GM23338 (cell line): ENCODE results near the gene PALLD. TPM values are rescaled to one million over a fixed set of nuclear protein-coding genes. Genes with fewer than 3 reads are reported as not detected.

Experiments used
- ATAC-seq: fragments of 200-7000 bp; cut with Tn5 transposase; 3 replicates; pipeline ENCODE4 v1.9.1; 2020
- DNase-seq: peaks from one replicate; pipeline ENCODE4 v3.0.0-alpha.2; 2015; ENCODE audit warnings: low spot score
- H2AFZ ChIP-seq: fragments of 200-600 bp; sonication (generic); 2 replicates; pipeline ENCODE4 v1.8.0; 2016; ENCODE audit warnings: antibody characterized with exemption, mild to moderate bottlenecking, moderate library complexity
- H3F3A ChIP-seq: fragments of 200-600 bp; sonication (generic); replicated peaks from 2 replicates; pipeline ENCODE4 v1.8.0; 2017; ENCODE audit warnings: antibody characterized with exemption, mixed run types, low read depth
- H3K27ac ChIP-seq: fragments of 200-600 bp; sonication (generic); 2 replicates; pipeline ENCODE4 v1.6.1; 2016; ENCODE audit warnings: low read depth
- H3K27me3 ChIP-seq: fragments of 200-600 bp; sonication (generic); 2 replicates; pipeline ENCODE4 v1.8.0; 2016; ENCODE audit warnings: mild to moderate bottlenecking, mixed run types, moderate library complexity; ENCODE audit not compliant: insufficient read depth
- H3K36me3 ChIP-seq: fragments of 200-600 bp; sonication (generic); 2 replicates; pipeline ENCODE4 v1.8.0; 2016; ENCODE audit warnings: mild to moderate bottlenecking; ENCODE audit not compliant: insufficient read depth
- H3K4me1 ChIP-seq: fragments of 200-600 bp; sonication (generic); 2 replicates; pipeline ENCODE4 v1.8.0; 2016; ENCODE audit warnings: mild to moderate bottlenecking, moderate library complexity; ENCODE audit not compliant: insufficient read depth
- H3K4me2 ChIP-seq: fragments of 200-600 bp; sonication (generic); 2 replicates; pipeline ENCODE4 v1.7.1; 2017; ENCODE audit warnings: mixed run types
- H3K4me3 ChIP-seq: fragments of 200-600 bp; sonication (generic); 2 replicates; pipeline ENCODE4 v1.6.1; 2016; ENCODE audit warnings: mixed run types
- H3K79me2 ChIP-seq: fragments of 200-600 bp; sonication (generic); replicated peaks from 2 replicates; pipeline ENCODE4 v1.8.0; 2017; ENCODE audit warnings: mild to moderate bottlenecking; ENCODE audit not compliant: insufficient read depth
- H3K9me2 ChIP-seq: fragments of 200-600 bp; sonication (generic); 2 replicates; pipeline ENCODE4 v1.8.0; 2017; ENCODE audit not compliant: insufficient read depth
- H4K20me1 ChIP-seq: fragments of 200-600 bp; sonication (generic); replicated peaks from 2 replicates; pipeline ENCODE4 v1.8.0; 2017; ENCODE audit warnings: mild to moderate bottlenecking; ENCODE audit not compliant: insufficient read depth
- H3K27ac Mint-ChIP-seq: 2 replicates; pipeline ENCODE4 v1.8.0; 2020; ENCODE audit warnings: inconsistent platforms, mild to moderate bottlenecking, moderate library complexity, mixed read lengths
- H3K27me3 Mint-ChIP-seq: 3 replicates; pipeline ENCODE4 v1.8.0; 2022; ENCODE audit warnings: low read depth, mild to moderate bottlenecking, moderate library complexity, mixed read lengths, inconsistent platforms; ENCODE audit not compliant: insufficient read depth, poor library complexity
- H3K36me3 Mint-ChIP-seq: 3 replicates; pipeline ENCODE4 v1.8.0; 2021; ENCODE audit warnings: low read depth, mild to moderate bottlenecking, inconsistent platforms, moderate library complexity, mixed read lengths
- H3K4me1 Mint-ChIP-seq: 3 replicates; pipeline ENCODE4 v1.8.0; 2020; ENCODE audit warnings: mild to moderate bottlenecking, inconsistent platforms, mixed read lengths
- H3K4me3 Mint-ChIP-seq: 3 replicates; pipeline ENCODE4 v1.8.0; 2021; ENCODE audit warnings: moderate library complexity, mild to moderate bottlenecking, inconsistent platforms, mixed read lengths
- H3K9me3 Mint-ChIP-seq: 3 replicates; pipeline ENCODE4 v1.8.0; 2020; ENCODE audit warnings: moderate library complexity, mild to moderate bottlenecking, inconsistent platforms, mixed read lengths
- CREB1 ChIP-seq: fragments of 250-450 bp; sonication (Bioruptor Pico); IDR thresholded peaks from 2 replicates; pipeline ENCODE4 v1.5.0; 2020; ENCODE audit warnings: low read depth, mild to moderate bottlenecking, moderate library complexity
- EZH2 ChIP-seq: fragments of 200-600 bp; sonication (generic); IDR thresholded peaks from one replicate; pipeline ENCODE4 v1.8.0; 2017; ENCODE audit warnings: antibody characterized with exemption, mild to moderate bottlenecking, low read depth; ENCODE audit not compliant: unreplicated experiment
- JUNB ChIP-seq: IDR thresholded peaks from one replicate; pipeline ENCODE4 v1.6.1; 2016; ENCODE audit warnings: antibody characterized with exemption; ENCODE audit not compliant: unreplicated experiment
- NANOG ChIP-seq: IDR thresholded peaks from 2 replicates; pipeline ENCODE4 v1.6.1; 2016; ENCODE audit warnings: antibody characterized with exemption, borderline replicate concordance
- STAT1 ChIP-seq: IDR thresholded peaks from one replicate; pipeline ENCODE4 v1.6.1; 2016; ENCODE audit warnings: antibody characterized with exemption; ENCODE audit not compliant: unreplicated experiment
- ZNF114 ChIP-seq: fragments of 250-450 bp; sonication (Bioruptor Pico); IDR thresholded peaks from 2 replicates; pipeline ENCODE4 v1.5.0; 2020; ENCODE audit warnings: mild to moderate bottlenecking, moderate library complexity
- ZNF462 ChIP-seq: fragments of 250-450 bp; sonication (Bioruptor Pico); IDR thresholded peaks from 2 replicates; pipeline ENCODE4 v1.5.0; 2020; ENCODE audit warnings: mild to moderate bottlenecking, moderate library complexity
- polyA plus RNA-seq: library from polyadenylated mRNA; unstranded; fragments of >200 nt; fragmentation: Nextera tagmentation; extraction: Ambion mirVana; gene quantifications from 2 replicates; pipeline ENCODE4 v1.2.1, GENCODE V29; 2016
- total RNA-seq: library from RNA; depleted of rRNA; stranded (reverse); fragments of >200 nt; shearing (Covaris generic); gene quantifications from 2 replicates; pipeline ENCODE4 v1.2.3, GENCODE V29; 2014
- TF ChIP-seq, protein P1 (sequence below), 2 experiments: fragments of 200-600 bp in 1 of 2; sonication (generic) in 1 of 2; conservative IDR thresholded peaks; 2 replicates each; pipeline versions ENCODE4 v1.5.1 to v1.6.1; 2016 to 2017; ENCODE audit warnings: antibody characterized with exemption in 2 of 2, low read depth in 2 of 2, mild to moderate bottlenecking in 2 of 2, moderate library complexity in 1 of 2

PALLD gene
- total and polyA plus RNA-seq, 2 experiments from 2014 or later, result 13.1 to 30.2 TPM

DNA sequence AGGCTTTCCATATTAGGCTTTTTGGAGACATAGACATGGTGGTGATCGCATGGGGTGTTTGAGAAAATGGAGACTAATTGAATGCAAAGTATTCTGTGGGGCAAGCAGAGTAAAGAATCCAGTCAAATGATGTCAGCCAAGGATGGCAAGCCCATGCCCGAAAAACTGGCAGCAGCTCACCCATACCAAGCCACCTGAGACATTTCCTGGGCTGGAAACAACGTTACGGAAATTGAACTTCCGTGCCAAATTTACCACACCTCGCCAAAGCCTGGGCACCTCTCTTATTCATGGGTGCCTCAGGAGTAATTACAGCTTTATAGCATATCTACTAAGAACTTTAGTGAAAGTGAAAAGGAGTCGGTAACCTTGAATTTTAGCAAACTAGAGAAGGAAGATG is 346.8 kb downstream of the PALLD start:
- no peaks in the 10 kb centered on the region for H3K36me3 ChIP-seq
- peaks cover 4% of the 10 kb centered on the region for H3K27me3 Mint-ChIP-seq
- H2AFZ ChIP-seq, result no peak overlapping the region
- H3K36me3 Mint-ChIP-seq, result peaks cover 8% of the 10 kb centered on the region; the same call in 2 of the 3 replicates
- ATAC-seq (no peak), DNase-seq (no peak)
- peaks cover 77% of the 10 kb centered on the region for H3K4me1 Mint-ChIP-seq
- H3K79me2 ChIP-seq, result peaks cover 8% of the 10 kb centered on the region; the same call in 1 of the 2 replicates
- no peaks in the 10 kb centered on the region for H3K27me3 ChIP-seq
- H3K27ac Mint-ChIP-seq, result no peak overlapping the region
- H3K4me1 ChIP-seq, result peaks cover 65% of the 10 kb centered on the region
- H3K4me3 Mint-ChIP-seq, result no peak overlapping the region
- no peaks in the 10 kb centered on the region for H4K20me1 ChIP-seq
- no peaks in the 10 kb centered on the region for H3K9me2 ChIP-seq
- H3F3A ChIP-seq, result no peaks in the 10 kb centered on the region
- no peak overlapping the region for H3K27ac ChIP-seq
- H3K4me2 ChIP-seq, result no peak overlapping the region
- TF ChIP-seq CREB1 (CRISPR knock-in tag) (no peak), EZH2 (no peak), ZNF462 (CRISPR knock-in tag) (no peak), STAT1 (no peak), NANOG (no peak), JUNB (no peak), ZNF114 (no peak)
- TF ChIP-seq, protein P1, sequence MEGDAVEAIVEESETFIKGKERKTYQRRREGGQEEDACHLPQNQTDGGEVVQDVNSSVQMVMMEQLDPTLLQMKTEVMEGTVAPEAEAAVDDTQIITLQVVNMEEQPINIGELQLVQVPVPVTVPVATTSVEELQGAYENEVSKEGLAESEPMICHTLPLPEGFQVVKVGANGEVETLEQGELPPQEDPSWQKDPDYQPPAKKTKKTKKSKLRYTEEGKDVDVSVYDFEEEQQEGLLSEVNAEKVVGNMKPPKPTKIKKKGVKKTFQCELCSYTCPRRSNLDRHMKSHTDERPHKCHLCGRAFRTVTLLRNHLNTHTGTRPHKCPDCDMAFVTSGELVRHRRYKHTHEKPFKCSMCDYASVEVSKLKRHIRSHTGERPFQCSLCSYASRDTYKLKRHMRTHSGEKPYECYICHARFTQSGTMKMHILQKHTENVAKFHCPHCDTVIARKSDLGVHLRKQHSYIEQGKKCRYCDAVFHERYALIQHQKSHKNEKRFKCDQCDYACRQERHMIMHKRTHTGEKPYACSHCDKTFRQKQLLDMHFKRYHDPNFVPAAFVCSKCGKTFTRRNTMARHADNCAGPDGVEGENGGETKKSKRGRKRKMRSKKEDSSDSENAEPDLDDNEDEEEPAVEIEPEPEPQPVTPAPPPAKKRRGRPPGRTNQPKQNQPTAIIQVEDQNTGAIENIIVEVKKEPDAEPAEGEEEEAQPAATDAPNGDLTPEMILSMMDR (conservative IDR thresholded peaks at IDR 0.05; ENCODE audit: low read depth in 2 of 2), result no peak
- H3K9me3 Mint-ChIP-seq, result no peaks in the 10 kb centered on the region
- no peak overlapping the region for H3K4me3 ChIP-seq
